ENCODE data around the gene RAP2A. TPM values are rescaled to one million over a fixed set of nuclear protein-coding genes. Genes with fewer than 3 reads are reported as not detected.

Gene RAP2A
- total and polyA plus RNA-seq, 10 of the 15 experiments (the other 5 are each of a cell fraction or from before 2014, with no cell fraction given) = 3.5 to 35.1 (median 14.9) TPM

GRCh38 chr13:97414392-97414791, 19.6 kb upstream of the RAP2A start:
- no peak for FAIRE-seq
- POLR2A ChIA-PET = interaction anchor here (0.5 to 0.7 kb wide), 2 partner anchors 20 to 160 kb away, joined by 4 read pairs; no protein-coding TSS in a partner anchor

More at GRCh38 chr13:97414392-97414791, 19.6 kb upstream of the RAP2A start:
- ChIA-PET RAD21 (ENCODE audit: unreplicated experiment) (interaction anchor here (0.8 kb wide), 1 partner anchor 19 kb away, joined by 4 read pairs; no protein-coding TSS in a partner anchor), CTCF (interaction anchor here (1.6 kb wide), 1 partner anchor 10 kb away, joined by 5 read pairs; no protein-coding TSS in a partner anchor), SMC1A (ENCODE audit: uncharacterized antibody, unreplicated experiment) (interaction anchor here (1.1 to 1.4 kb wide), 2 partner anchors 22 to 105 kb away, joined by 3 read pairs; no protein-coding TSS in a partner anchor)
- H3K4me1 ChIP-seq (ENCODE audit: control insufficient read depth, insufficient read depth, low read length) = no peaks in the 10 kb centered on the region
- TF ChIP-seq BRCA1 (IDR thresholded peaks at IDR 0.05; ENCODE audit: low read depth, low read length) (no peak), ZSCAN29 (IDR thresholded peaks at IDR 0.05) (no peak), SREBF1 (IDR thresholded peaks at IDR 0.05; ENCODE audit: low read length) (no peak), GATAD2B (conservative IDR thresholded peaks at IDR 0.05; ENCODE audit: low read depth) (no peak), FOS (IDR thresholded peaks at IDR 0.05; ENCODE audit: borderline replicate concordance, extremely low read depth, insufficient read length) (no peak), MTA3 (IDR thresholded peaks at IDR 0.05; ENCODE audit: borderline replicate concordance, low read length) (no peak), REST (IDR thresholded peaks at IDR 0.05; ENCODE audit: low read depth, low read length) (no peak), LARP7 (IDR thresholded peaks at IDR 0.05) (no peak), TBL1XR1 (IDR thresholded peaks at IDR 0.05; ENCODE audit: low read depth, low read length) (no peak), BCL3 (IDR thresholded peaks at IDR 0.05; ENCODE audit: borderline replicate concordance, insufficient read depth, low read depth, low read length, poor library complexity, severe bottlenecking) (no peak), E2F4 (IDR thresholded peaks at IDR 0.05; ENCODE audit: low read depth, low read length) (no peak)
- no peak overlapping the region for H3K4me2 ChIP-seq (ENCODE audit: control insufficient read depth, insufficient read depth)
- no peaks in the 10 kb centered on the region for H3K9me3 ChIP-seq (replicated peaks; ENCODE audit: control insufficient read depth, insufficient read depth, low read length)
- H3K9ac ChIP-seq (ENCODE audit: control insufficient read depth, insufficient read depth, low read length) = no peak overlapping the region
- ATAC-seq = no peak
- no peaks in the 10 kb centered on the region for H4K20me1 ChIP-seq (ENCODE audit: control insufficient read depth, insufficient read depth)
- intact Hi-C loops (cut with micrococcal nuclease; ENCODE audit: unreplicated experiment) = no loop called here
- WGBS (ENCODE audit: insufficient coverage, insufficient replicate concordance, low lambda C conversion rate, missing lambda C conversion rate) = 44% methylated on average over 4 of the region's 4 CpGs
- no peaks in the 10 kb centered on the region for H3K36me3 ChIP-seq (ENCODE audit: control insufficient read depth in 2 of 2, insufficient read depth in 2 of 2, low read length in 1 of 2)
- no TSS peak for BruUV-seq (replicated peaks)
- no peaks in the 10 kb centered on the region for H3K79me2 ChIP-seq (ENCODE audit: control insufficient read depth, insufficient read depth, low read length)
- H3K4me3 ChIP-seq = no peak overlapping the region
- in situ Hi-C loops (cut with MboI) = no loop called here
- H2AFZ ChIP-seq (ENCODE audit: control insufficient read depth, low read depth, low read length) = no peak overlapping the region
- H3K27me3 ChIP-seq (replicated peaks in 1 of 2; ENCODE audit: control insufficient read depth in 2 of 2, insufficient read depth in 2 of 2, low read length in 1 of 2) = no peaks in the 10 kb centered on the region
- no peak for DNase-seq (ENCODE audit: low read depth, low spot score)
- H3K27ac ChIP-seq (ENCODE audit: control insufficient read depth, insufficient read depth) = no peak overlapping the region
